HepG2 (cell line): ENCODE measurements around the gene SNAP47. TPM values are rescaled to one million over a fixed set of nuclear protein-coding genes. Genes with fewer than 3 reads are reported as not detected.

Source experiments
- CEBPB ChIP-seq: IDR thresholded peaks from 2 replicates; pipeline ENCODE4 v1.6.1; 2011; ENCODE audit warnings: low read depth, low read length, improper control_type of control experiment, borderline replicate concordance
- FOXP1 ChIP-seq, 2 experiments: fragments of 450-650 bp in 1 of 2; IDR thresholded peaks; 2 replicates each; pipeline ENCODE4 v1.6.1; 2017 to 2018; ENCODE audit warnings: antibody characterized with exemption in 1 of 2
- HMGA1 ChIP-seq: sonication (generic); formaldehyde crosslinking; conservative IDR thresholded peaks from 2 replicates; pipeline ENCODE4 v1.4.0; 2020; ENCODE audit warnings: missing genetic modification reagents
- MYNN ChIP-seq: sonication (generic); formaldehyde crosslinking; IDR thresholded peaks from 2 replicates; pipeline ENCODE4 v1.4.0; 2020; ENCODE audit warnings: mild to moderate bottlenecking, low read depth, missing genetic modification reagents
- NCOR1 ChIP-seq: fragments of 200-600 bp; sonication (generic); IDR thresholded peaks from 2 replicates; pipeline ENCODE4 v1.7.0; 2017; ENCODE audit warnings: antibody characterized with exemption, low read length, borderline replicate concordance
- NFE2L1 ChIP-seq: sonication (generic); formaldehyde crosslinking; IDR thresholded peaks from 2 replicates; pipeline ENCODE4 v1.4.0; 2020; ENCODE audit warnings: missing genetic modification reagents, mild to moderate bottlenecking, borderline replicate concordance
- REL ChIP-seq: sonication (generic); formaldehyde crosslinking; conservative IDR thresholded peaks from 2 replicates; pipeline ENCODE4 v1.8.0; 2022; ENCODE audit warnings: mild to moderate bottlenecking, missing genetic modification reagents, moderate library complexity
- RFX3 ChIP-seq: IDR thresholded peaks from 2 replicates; pipeline ENCODE4 v1.6.1; 2016; ENCODE audit warnings: missing biosample characterization, missing genetic modification reagents
- SP140L ChIP-seq: sonication (generic); formaldehyde crosslinking; IDR thresholded peaks from 2 replicates; pipeline ENCODE4 v1.4.0; 2020; ENCODE audit warnings: missing genetic modification reagents, borderline replicate concordance
- SRF ChIP-seq: IDR thresholded peaks from 2 replicates; pipeline ENCODE4 v1.6.1; 2011; ENCODE audit warnings: mild to moderate bottlenecking, low read depth, low read length, moderate library complexity
- TAF1 ChIP-seq: sonication (generic); formaldehyde crosslinking; IDR thresholded peaks from 2 replicates; pipeline ENCODE4 v1.4.0; 2020; ENCODE audit warnings: missing genetic modification reagents
- YEATS4 ChIP-seq: sonication (generic); formaldehyde crosslinking; IDR thresholded peaks from 2 replicates; pipeline ENCODE4 v1.4.0; 2020; ENCODE audit warnings: missing genetic modification reagents, borderline replicate concordance
- ZBTB20 ChIP-seq: sonication (generic); formaldehyde crosslinking; IDR thresholded peaks from 2 replicates; pipeline ENCODE4 v1.8.1; 2023; ENCODE audit warnings: missing genetic modification reagents, low read depth, mild to moderate bottlenecking, borderline replicate concordance
- ZNF33A ChIP-seq: sonication (generic); formaldehyde crosslinking; IDR thresholded peaks from 2 replicates; pipeline ENCODE4 v1.5.1; 2020; ENCODE audit warnings: missing genetic modification reagents, mild to moderate bottlenecking, moderate library complexity, borderline replicate concordance
- ZNF44 ChIP-seq: sonication (generic); formaldehyde crosslinking; IDR thresholded peaks from 2 replicates; pipeline ENCODE4 v1.5.1; 2020; ENCODE audit warnings: mild to moderate bottlenecking, missing genetic modification reagents
- ZNF446 ChIP-seq: sonication (generic); formaldehyde crosslinking; IDR thresholded peaks from 2 replicates; pipeline ENCODE4 v1.5.0; 2020; ENCODE audit warnings: mild to moderate bottlenecking, missing genetic modification reagents
- ZNF563 ChIP-seq: sonication (generic); formaldehyde crosslinking; IDR thresholded peaks from 2 replicates; pipeline ENCODE4 v1.8.0; 2022; ENCODE audit warnings: mild to moderate bottlenecking, moderate library complexity, missing genetic modification reagents
- ZNF878 ChIP-seq: sonication (generic); formaldehyde crosslinking; IDR thresholded peaks from 2 replicates; pipeline ENCODE4 v1.8.1; 2023; ENCODE audit warnings: mild to moderate bottlenecking, missing genetic modification reagents, moderate library complexity
- polyA plus RNA-seq, 8 experiments: library from polyadenylated mRNA; depleted of rRNA in 3 of 8; stranded (reverse) in 7 of 8; unstranded in 1 of 8; fragments of >200 nt; fragmentation: Illumina TruSeq in 4 of 8; extraction: Trizol in 4 of 8; gene quantifications; 2 replicates each; pipeline versions ENCODE4 v1.2.1 to v1.2.3, GENCODE V29; 2011 to 2016; ENCODE audit warnings: low read depth in 4 of 8, missing spikeins in 1 of 8, mixed read lengths in 1 of 8; ENCODE audit not compliant: insufficient read depth in 1 of 8
- total RNA-seq, 5 experiments: library from RNA; depleted of rRNA; stranded (reverse); fragments of >200 nt; fragmentation: Illumina TruSeq; extraction: Trizol; gene quantifications; 2 replicates each; pipeline ENCODE4 v1.2.3, GENCODE V29; 2016; ENCODE audit warnings: low read depth in 1 of 5
- TF ChIP-seq, protein P1 (sequence below): sonication (generic); formaldehyde crosslinking; IDR thresholded peaks from 2 replicates; pipeline ENCODE4 v1.4.0; 2020; ENCODE audit warnings: missing genetic modification reagents, borderline replicate concordance
- TF ChIP-seq, protein P2 (sequence below): sonication (generic); formaldehyde crosslinking; IDR thresholded peaks from 2 replicates; pipeline ENCODE4 v1.4.0; 2020; ENCODE audit warnings: mild to moderate bottlenecking, missing genetic modification reagents
- TF ChIP-seq, protein P3 (sequence below): IDR thresholded peaks from 2 replicates; pipeline ENCODE4 v1.6.1; 2012; ENCODE audit warnings: inconsistent platforms
- TF ChIP-seq, protein P4 (sequence below): sonication (generic); formaldehyde crosslinking; IDR thresholded peaks from 2 replicates; pipeline ENCODE4 v1.5.0; 2020; ENCODE audit warnings: missing genetic modification reagents
- TF ChIP-seq, protein P5 (sequence below): IDR thresholded peaks from 2 replicates; pipeline ENCODE4 v1.6.1; 2012; ENCODE audit warnings: low read depth, low read length, improper control_type of control experiment

Gene SNAP47
- total and polyA plus RNA-seq, 2 of the 13 experiments (the other 11 are each of a cell fraction or from before 2014, with no cell fraction given) = 13.6 to 25.1 TPM

DNA sequence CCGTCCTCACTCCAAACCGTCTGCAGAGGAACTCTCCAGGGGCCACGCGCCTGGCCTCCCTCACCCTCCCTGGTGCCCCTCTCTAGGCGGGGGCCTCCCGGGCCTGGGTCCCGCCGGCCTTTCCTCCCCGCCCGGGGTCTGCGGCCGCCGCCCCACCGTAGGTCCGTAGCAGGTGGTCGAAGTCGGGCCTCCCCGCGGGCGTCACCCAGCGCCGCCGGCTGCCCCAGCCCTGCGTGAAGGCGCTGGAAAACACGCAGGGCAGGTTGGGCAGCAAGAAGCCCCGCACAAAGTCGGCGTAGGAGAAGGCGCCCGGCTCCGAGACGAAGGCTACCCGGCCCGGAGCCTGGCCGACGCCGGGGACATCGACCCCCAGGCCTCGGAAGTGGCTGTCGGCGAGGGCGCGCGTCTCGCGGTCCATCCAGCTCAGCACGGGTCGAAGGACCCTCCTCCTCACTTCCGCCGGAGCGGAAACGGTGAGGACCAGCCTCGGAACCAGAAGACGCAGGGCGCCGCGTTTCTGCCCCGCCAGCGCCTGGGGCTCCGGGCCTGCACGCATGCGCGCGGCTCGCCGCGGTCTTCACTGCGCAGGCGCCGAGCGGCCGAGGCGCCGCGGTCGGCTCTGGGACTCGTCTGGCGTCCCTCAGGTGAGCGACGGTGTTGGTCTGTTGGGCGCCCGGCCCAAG, at the start of gene SNAP47, which contains the start of gene JMJD4 (continued):
- TF ChIP-seq, protein P1, sequence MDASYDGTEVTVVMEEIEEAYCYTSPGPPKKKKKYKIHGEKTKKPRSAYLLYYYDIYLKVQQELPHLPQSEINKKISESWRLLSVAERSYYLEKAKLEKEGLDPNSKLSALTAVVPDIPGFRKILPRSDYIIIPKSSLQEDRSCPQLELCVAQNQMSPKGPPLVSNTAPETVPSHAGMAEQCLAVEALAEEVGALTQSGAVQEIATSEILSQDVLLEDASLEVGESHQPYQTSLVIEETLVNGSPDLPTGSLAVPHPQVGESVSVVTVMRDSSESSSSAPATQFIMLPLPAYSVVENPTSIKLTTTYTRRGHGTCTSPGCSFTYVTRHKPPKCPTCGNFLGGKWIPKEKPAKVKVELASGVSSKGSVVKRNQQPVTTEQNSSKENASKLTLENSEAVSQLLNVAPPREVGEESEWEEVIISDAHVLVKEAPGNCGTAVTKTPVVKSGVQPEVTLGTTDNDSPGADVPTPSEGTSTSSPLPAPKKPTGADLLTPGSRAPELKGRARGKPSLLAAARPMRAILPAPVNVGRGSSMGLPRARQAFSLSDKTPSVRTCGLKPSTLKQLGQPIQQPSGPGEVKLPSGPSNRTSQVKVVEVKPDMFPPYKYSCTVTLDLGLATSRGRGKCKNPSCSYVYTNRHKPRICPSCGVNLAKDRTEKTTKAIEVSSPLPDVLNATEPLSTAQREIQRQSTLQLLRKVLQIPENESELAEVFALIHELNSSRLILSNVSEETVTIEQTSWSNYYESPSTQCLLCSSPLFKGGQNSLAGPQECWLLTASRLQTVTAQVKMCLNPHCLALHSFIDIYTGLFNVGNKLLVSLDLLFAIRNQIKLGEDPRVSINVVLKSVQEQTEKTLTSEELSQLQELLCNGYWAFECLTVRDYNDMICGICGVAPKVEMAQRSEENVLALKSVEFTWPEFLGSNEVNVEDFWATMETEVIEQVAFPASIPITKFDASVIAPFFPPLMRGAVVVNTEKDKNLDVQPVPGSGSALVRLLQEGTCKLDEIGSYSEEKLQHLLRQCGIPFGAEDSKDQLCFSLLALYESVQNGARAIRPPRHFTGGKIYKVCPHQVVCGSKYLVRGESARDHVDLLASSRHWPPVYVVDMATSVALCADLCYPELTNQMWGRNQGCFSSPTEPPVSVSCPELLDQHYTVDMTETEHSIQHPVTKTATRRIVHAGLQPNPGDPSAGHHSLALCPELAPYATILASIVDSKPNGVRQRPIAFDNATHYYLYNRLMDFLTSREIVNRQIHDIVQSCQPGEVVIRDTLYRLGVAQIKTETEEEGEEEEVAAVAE (CRISPR knock-in tag) = peak; percentile 82; the same call in 1 of the 2 replicates
- TF ChIP-seq TAF1 (peak; percentile 91), YEATS4 (CRISPR knock-in tag) (peak; percentile 97), ZNF446 (CRISPR knock-in tag) (peak; percentile 74; the same call in 1 of the 2 replicates), MYNN (CRISPR knock-in tag) (peak; percentile 74; the same call in 1 of the 2 replicates), ZNF44 (CRISPR knock-in tag) (peak; percentile 89; the same call in 1 of the 2 replicates), ZBTB20 (CRISPR knock-in tag) (peak; percentile 80), NCOR1 (no peak), ZNF563 (peak; percentile 92), FOXP1 (IDR thresholded peaks at IDR 0.05) (no peak), FOXP1 (CRISPR knock-in tag; IDR thresholded peaks at IDR 0.05) (peak; percentile 31; the same call in 1 of the 2 replicates), ZNF33A (CRISPR knock-in tag) (no peak), REL (CRISPR knock-in tag) (peak; percentile 64; the same call in 1 of the 2 replicates), SP140L (CRISPR knock-in tag) (no peak), NFE2L1 (no peak), HMGA1 (no peak), RFX3 (no peak), SRF (peak; percentile 70; the same call in 1 of the 2 replicates), CEBPB (no peak), ZNF878 (CRISPR knock-in tag) (no peak)
- TF ChIP-seq, protein P2, sequence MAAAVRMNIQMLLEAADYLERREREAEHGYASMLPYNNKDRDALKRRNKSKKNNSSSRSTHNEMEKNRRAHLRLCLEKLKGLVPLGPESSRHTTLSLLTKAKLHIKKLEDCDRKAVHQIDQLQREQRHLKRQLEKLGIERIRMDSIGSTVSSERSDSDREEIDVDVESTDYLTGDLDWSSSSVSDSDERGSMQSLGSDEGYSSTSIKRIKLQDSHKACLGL = peak; percentile 64; the same call in 1 of the 2 replicates
- TF ChIP-seq, protein P3, sequence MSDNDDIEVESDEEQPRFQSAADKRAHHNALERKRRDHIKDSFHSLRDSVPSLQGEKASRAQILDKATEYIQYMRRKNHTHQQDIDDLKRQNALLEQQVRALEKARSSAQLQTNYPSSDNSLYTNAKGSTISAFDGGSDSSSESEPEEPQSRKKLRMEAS = peak; percentile 95
- TF ChIP-seq, protein P4, sequence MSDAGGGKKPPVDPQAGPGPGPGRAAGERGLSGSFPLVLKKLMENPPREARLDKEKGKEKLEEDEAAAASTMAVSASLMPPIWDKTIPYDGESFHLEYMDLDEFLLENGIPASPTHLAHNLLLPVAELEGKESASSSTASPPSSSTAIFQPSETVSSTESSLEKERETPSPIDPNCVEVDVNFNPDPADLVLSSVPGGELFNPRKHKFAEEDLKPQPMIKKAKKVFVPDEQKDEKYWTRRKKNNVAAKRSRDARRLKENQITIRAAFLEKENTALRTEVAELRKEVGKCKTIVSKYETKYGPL = peak; percentile 73; the same call in 1 of the 2 replicates
- TF ChIP-seq, protein P5, sequence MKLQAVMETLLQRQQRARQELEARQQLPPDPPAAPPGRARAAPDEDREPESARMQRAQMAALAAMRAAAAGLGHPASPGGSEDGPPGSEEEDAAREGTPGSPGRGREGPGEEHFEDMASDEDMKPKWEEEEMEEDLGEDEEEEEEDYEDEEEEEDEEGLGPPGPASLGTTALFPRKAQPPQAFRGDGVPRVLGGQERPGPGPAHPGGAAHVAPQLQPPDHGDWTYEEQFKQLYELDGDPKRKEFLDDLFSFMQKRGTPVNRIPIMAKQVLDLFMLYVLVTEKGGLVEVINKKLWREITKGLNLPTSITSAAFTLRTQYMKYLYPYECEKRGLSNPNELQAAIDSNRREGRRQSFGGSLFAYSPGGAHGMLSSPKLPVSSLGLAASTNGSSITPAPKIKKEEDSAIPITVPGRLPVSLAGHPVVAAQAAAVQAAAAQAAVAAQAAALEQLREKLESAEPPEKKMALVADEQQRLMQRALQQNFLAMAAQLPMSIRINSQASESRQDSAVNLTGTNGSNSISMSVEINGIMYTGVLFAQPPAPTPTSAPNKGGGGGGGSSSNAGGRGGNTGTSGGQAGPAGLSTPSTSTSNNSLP = no peak
